Activated B cell treated with CpG ODN at 0.5 μM for 24 hours (primary cell): ENCODE data around the gene TIMM17B. TPM values are rescaled to one million over a fixed set of nuclear protein-coding genes. Genes with fewer than 3 reads are reported as not detected.
"Not testable (repeated sequence)": the region's sequence is repeated elsewhere in the genome, so short reads cannot be mapped to it uniquely, and the experiment has no call there.

Source experiments
- ATAC-seq: fragments of 200-7000 bp; cut with Tn5 transposase; one replicate; pipeline ENCODE4 v1.10.0; 2021; ENCODE audit warnings: low read depth, mild to moderate bottlenecking, moderate library complexity
- CTCF ChIA-PET: fragments of 350-600 bp; sonication (Branson Sonifier 250); formaldehyde crosslinking; loops from one replicate; lab custom pipeline; 2021; ENCODE audit warnings: antibody characterized with exemption; lab: Charles Lee
- POLR2A ChIA-PET: fragments of 350-600 bp; sonication (Branson Sonifier 250); formaldehyde crosslinking; loops from one replicate; lab custom pipeline; 2021; ENCODE audit warnings: antibody characterized with exemption; lab: Charles Lee
- DNase-seq: peaks from one replicate; pipeline ENCODE4 v3.0.0; 2022
- H3K27ac Mint-ChIP-seq: one replicate; pipeline ENCODE4 v1.8.0; 2020; ENCODE audit warnings: mixed read lengths
- H3K27me3 Mint-ChIP-seq: one replicate; pipeline ENCODE4 v1.8.0; 2021; ENCODE audit warnings: mixed read lengths
- H3K36me3 Mint-ChIP-seq: one replicate; pipeline ENCODE4 v1.8.0; 2021; ENCODE audit warnings: low read depth, mixed read lengths
- H3K4me1 Mint-ChIP-seq: one replicate; pipeline ENCODE4 v1.8.0; 2021; ENCODE audit warnings: mixed read lengths
- H3K4me3 Mint-ChIP-seq: one replicate; pipeline ENCODE4 v1.8.0; 2020; ENCODE audit warnings: mild to moderate bottlenecking, mixed read lengths
- H3K9me3 Mint-ChIP-seq: one replicate; pipeline ENCODE4 v1.8.0; 2020; ENCODE audit warnings: mixed read lengths
- intact Hi-C: fragments of 100-400 bp; cut with micrococcal nuclease; formaldehyde crosslinking; loops from one replicate; pipeline ENCODE4 v1.15.1; 2024
- total RNA-seq: library from RNA; stranded (reverse); gene quantifications from 2 replicates; pipeline ENCODE4 v1.2.3, GENCODE V29; 2022
- TF ChIP-seq, protein P1 (sequence below): fragments of 200-600 bp; IDR thresholded peaks from one replicate; pipeline ENCODE4 v1.8.0; 2022; ENCODE audit warnings: antibody characterized with exemption, mild to moderate bottlenecking

Gene TIMM17B
- total RNA-seq, 1 donor from 2014 or later, result 47.8 TPM

DNA sequence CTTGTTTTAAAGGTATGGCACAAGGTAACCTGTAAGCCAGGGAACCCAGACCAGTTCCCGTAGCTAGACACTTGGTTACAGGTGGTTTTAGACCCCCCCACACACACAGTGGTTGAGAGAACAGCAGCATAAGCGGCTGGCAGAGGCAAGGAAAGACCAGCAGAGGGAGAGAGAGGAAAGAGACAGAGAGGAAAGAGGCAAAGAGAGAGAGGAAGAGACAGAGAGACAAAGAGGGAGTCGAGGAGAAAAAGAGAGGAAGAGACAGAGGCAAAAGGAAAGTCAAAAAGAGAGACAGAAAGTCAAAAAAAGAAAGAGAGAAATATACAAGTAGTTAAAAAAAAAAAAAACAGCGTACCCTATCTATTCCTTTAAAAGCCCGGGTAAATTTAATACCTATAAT is 42.7 kb downstream of the TIMM17B start:
- Mint-ChIP-seq H3K4me1 (peaks cover 5% of the 10 kb centered on the region), H3K9me3 (no peaks in the 10 kb centered on the region), H3K36me3 (no peaks in the 10 kb centered on the region), H3K27ac (no peak overlapping the region), H3K4me3 (no peak overlapping the region), H3K27me3 (no peaks in the 10 kb centered on the region)
- intact Hi-C loops, result loop anchor here (1.0 kb wide), 1 partner anchor 90 kb away; no protein-coding TSS in a partner anchor
- ChIA-PET CTCF (no interaction called here), POLR2A (no interaction called here)
- DNase-seq, result no peak
- ATAC-seq, result no peak
- TF ChIP-seq, protein P1, sequence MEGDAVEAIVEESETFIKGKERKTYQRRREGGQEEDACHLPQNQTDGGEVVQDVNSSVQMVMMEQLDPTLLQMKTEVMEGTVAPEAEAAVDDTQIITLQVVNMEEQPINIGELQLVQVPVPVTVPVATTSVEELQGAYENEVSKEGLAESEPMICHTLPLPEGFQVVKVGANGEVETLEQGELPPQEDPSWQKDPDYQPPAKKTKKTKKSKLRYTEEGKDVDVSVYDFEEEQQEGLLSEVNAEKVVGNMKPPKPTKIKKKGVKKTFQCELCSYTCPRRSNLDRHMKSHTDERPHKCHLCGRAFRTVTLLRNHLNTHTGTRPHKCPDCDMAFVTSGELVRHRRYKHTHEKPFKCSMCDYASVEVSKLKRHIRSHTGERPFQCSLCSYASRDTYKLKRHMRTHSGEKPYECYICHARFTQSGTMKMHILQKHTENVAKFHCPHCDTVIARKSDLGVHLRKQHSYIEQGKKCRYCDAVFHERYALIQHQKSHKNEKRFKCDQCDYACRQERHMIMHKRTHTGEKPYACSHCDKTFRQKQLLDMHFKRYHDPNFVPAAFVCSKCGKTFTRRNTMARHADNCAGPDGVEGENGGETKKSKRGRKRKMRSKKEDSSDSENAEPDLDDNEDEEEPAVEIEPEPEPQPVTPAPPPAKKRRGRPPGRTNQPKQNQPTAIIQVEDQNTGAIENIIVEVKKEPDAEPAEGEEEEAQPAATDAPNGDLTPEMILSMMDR, result no peak

DNA sequence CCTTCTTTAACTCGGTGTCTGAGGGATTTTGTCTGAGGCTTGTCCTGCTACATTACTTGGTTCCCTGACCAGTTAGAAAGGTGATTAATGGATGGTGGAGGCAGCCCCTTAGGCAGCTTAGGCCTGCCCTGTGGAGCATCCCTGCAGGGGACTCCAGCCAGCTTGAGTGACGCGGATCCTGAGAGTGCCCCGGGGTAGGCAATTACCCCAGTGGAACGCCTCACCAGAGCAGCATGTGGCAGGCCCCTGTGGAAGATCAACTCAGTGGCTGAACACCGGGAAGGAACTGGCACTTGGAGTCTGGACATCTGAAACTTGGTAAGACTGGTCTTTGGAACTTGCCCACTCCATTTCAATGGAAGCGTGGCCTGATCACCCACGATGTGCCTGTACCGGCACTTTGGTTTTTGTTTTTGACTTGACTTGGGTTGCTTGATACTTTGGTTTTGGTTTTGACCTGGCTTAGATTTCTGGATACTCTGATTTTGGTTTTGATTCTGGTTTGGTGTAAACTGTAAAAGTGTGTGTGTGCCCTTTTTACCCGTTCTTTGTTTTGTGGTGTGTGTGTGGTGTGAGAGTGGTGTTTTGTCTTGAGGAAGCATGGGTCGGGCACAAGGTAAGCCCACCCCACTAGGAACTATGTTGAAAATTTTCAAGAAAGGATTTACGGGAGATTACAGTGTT is 43.3 kb downstream of the TIMM17B start:
- intact Hi-C loops, H3K9me3 Mint-ChIP-seq, H3K4me1 Mint-ChIP-seq, CTCF ChIA-PET, H3K4me3 Mint-ChIP-seq, ATAC-seq, H3K27me3 Mint-ChIP-seq, H3K27ac Mint-ChIP-seq, POLR2A ChIA-PET, DNase-seq, H3K36me3 Mint-ChIP-seq: not testable (repeated sequence)

DNA sequence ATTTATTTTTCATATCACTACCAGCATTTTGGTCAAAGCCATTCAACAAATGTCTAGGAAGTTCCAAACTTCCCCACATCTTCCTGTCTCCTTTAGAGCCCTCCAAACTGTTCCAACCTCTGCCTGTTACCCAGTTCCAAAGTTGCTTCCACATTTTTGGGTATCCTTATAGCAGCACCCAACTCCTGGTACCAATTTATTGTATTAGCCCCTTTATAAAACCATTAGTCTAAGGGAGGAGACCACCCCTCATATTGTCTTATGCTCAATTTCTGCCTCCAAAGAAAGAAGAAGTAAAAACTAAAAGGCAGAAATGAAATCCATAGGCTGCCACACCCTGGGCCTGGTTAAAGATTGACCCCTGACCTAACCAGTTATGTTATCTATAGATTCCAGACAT is 44.1 kb downstream of the TIMM17B start:
- H3K36me3 Mint-ChIP-seq, H3K27me3 Mint-ChIP-seq, CTCF ChIA-PET, H3K4me1 Mint-ChIP-seq, H3K27ac Mint-ChIP-seq, H3K4me3 Mint-ChIP-seq, ATAC-seq, DNase-seq, H3K9me3 Mint-ChIP-seq, intact Hi-C loops, POLR2A ChIA-PET: not testable (repeated sequence)

DNA sequence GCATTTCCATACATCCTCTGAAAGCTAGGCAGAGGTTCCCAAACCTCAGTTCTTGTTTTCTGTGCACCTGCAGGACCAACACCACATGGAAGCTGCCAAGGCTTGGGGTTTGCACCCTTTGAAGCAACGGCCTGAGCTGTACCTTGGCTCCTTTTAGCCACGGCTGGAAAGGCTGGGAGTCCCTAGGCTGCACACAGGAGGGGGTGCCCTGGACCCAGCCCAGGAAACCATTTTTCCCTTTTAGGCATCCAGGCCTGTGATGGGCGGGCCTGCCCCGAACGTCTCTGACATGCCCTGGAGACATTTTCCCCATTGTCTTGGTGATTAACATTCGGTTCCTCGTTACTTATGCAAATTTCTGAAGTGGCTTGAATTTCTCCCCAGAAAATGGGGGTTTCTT is 44.7 kb downstream of the TIMM17B start:
- Mint-ChIP-seq H3K36me3 (no peaks in the 10 kb centered on the region), H3K27me3 (no peaks in the 10 kb centered on the region), H3K9me3 (no peaks in the 10 kb centered on the region), H3K4me3 (no peak overlapping the region), H3K4me1 (peaks cover 5% of the 10 kb centered on the region), H3K27ac (no peak overlapping the region)
- ChIA-PET POLR2A (no interaction called here), CTCF (no interaction called here)
- DNase-seq (no peak), ATAC-seq (no peak)
- intact Hi-C loops, result no loop called here
- TF ChIP-seq, protein P1, result no peak

DNA sequence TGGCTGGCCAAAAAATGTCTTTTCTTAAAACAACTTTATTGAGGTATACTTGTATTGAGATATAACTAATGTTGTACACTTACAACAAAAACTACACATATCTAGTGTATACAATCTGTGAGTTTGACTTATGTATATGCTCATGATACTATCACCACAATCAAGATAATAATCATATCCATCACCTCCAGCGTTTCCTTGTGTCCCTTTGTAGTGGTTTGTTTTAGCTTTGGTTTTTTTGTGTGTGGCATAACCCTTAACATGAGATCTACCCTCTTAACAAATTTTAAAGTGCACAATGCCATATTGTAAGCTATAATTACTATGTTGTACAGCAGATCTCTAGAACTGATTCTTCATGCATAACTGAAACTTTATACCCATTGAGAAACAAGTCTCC is 48.7 kb downstream of the TIMM17B start:
- no peak for DNase-seq
- Mint-ChIP-seq H3K4me3 (no peak overlapping the region), H3K36me3 (no peaks in the 10 kb centered on the region), H3K27ac (no peak overlapping the region), H3K4me1 (peaks cover 5% of the 10 kb centered on the region), H3K27me3 (peaks cover 2% of the 10 kb centered on the region), H3K9me3 (no peaks in the 10 kb centered on the region)
- TF ChIP-seq, protein P1, result no peak
- intact Hi-C loops, result no loop called here
- CTCF ChIA-PET, result no interaction called here
- no peak for ATAC-seq
- POLR2A ChIA-PET, result no interaction called here

Other genes with a start within 250 kb of the TIMM17B start
- gene WAS, start 214.0 kb downstream of the TIMM17B start, total RNA-seq, result 101 and 102 TPM in 2 replicates
- gene SUV39H1, start 201.0 kb downstream of the TIMM17B start, total RNA-seq, result 9.1 and 10.8 TPM in 2 replicates
- not detected in 2 replicates for gene GLOD5, start 136.0 kb downstream of the TIMM17B start, total RNA-seq
- not detected in 2 replicates for gene GATA1, start 111.2 kb downstream of the TIMM17B start, total RNA-seq
- 139 and 144 TPM in 2 replicates for gene HDAC6, start 95.7 kb downstream of the TIMM17B start, total RNA-seq
- gene ERAS, start 71.3 kb downstream of the TIMM17B start, total RNA-seq, result not detected in 2 replicates
- gene PCSK1N, start 62.2 kb downstream of the TIMM17B start, total RNA-seq, result not detected in 2 replicates
- 81.6 and 91.5 TPM in 2 replicates for gene PQBP1, start 162 bp upstream of the TIMM17B start, total RNA-seq
- gene SLC35A2, start 13.9 kb upstream of the TIMM17B start, total RNA-seq, result 17.3 and 18.4 TPM in 2 replicates
- gene PIM2, start 21.3 kb upstream of the TIMM17B start, total RNA-seq, result 321 and 351 TPM in 2 replicates
- gene OTUD5, start 59.8 kb upstream of the TIMM17B start, total RNA-seq, result 76.0 and 78.1 TPM in 2 replicates
- 0.66 and 1.8 TPM in 2 replicates for gene KCND1, start 74.1 kb upstream of the TIMM17B start, total RNA-seq
- 97.3 and 117 TPM in 2 replicates for gene GRIPAP1, start 104.5 kb upstream of the TIMM17B start, total RNA-seq
- 31.1 and 33.3 TPM in 2 replicates for gene TFE3, start 145.6 kb upstream of the TIMM17B start, total RNA-seq
- 7.9 and 8.9 TPM in 2 replicates for gene CCDC120, start 161.2 kb upstream of the TIMM17B start, total RNA-seq
- gene PRAF2, start 176.2 kb upstream of the TIMM17B start, total RNA-seq, result 10.6 and 11.6 TPM in 2 replicates
- gene WDR45, start 182.1 kb upstream of the TIMM17B start, total RNA-seq, result 48.8 and 55.8 TPM in 2 replicates
- gene GPKOW, start 226.0 kb upstream of the TIMM17B start, total RNA-seq, result 18.7 and 19.6 TPM in 2 replicates